Stimulated activated CD8-positive, alpha-beta memory T cell treated with anti-CD3 and anti-CD28 coated beads, Interleukin-2, amount 100 ng/mL, for 48 hours (primary cell): ENCODE results near the gene THAP11.

Source experiments
- DNase-seq, 2 donors: peaks; one replicate each; pipeline ENCODE4 v3.0.0-alpha.2; 2020; ENCODE audit warnings: low read depth in 2 of 2

The THAP11 gene

GRCh38 chr16:67841816-67842508 is at the start of gene THAP11:
THAP11 (plus strand) TSS chr16:67842320; CDS start chr16:67842555, 235 bp downstream.
- DNase-seq = peak; percentile 84 to 91

DNA sequence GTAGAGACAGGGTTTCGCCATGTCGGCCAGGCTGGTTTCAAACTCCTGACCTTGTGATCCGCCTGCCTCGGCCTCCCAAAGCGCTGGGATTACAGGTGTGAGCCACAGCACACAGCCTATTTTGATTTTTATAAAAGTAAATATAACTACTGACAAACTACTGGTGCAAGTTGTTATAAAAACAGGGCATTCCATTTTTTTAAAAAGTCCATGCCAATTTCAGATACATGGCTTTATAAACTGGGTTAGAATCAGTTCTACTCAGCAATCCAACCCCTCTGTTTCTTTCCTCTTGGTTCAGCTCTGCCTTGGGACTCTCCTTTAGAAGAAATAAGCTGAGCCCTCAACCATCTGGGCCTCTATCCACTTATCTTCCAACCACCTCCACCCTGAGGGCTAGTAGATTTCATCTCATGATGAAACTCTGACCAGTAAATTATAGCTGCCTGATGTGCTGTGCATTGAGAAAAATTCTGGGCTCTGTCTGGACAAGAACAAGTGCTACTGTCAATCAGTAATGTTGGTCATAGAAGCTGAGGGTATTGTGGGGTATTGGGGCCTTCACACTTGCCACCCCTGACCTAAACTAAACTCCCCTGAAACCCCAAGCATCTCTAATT is 45.9 kb upstream of the THAP11 start:
- no peak for DNase-seq

DNA sequence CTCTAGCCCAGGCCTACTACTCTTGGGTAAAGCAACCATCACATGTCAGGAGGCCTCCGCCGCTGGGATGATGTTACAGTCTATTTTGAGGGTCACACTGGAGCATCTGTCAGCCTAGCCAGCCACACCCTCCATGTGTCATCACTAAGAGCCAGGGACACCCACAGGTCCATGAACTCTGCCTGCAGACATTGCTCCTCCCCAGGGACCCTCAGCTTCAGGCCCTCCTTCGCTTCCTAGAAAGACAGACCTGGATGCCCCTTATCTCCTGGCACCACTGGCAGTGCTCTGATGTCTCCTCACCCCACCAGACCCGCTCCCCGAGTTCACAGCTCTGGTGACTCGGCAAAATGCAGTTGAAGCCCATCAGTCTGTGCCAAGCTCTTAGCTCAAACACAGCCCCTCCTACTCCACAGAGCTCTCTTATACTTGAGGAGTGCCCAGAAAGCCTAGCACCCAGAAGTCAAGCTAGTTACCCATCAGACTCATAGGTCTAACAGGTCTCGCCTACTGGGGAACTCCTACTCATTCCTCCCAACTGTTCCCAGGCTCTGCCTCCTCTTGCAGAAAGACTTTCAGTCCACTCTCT is 41.7 kb upstream of the THAP11 start:
- DNase-seq = no peak

DNA sequence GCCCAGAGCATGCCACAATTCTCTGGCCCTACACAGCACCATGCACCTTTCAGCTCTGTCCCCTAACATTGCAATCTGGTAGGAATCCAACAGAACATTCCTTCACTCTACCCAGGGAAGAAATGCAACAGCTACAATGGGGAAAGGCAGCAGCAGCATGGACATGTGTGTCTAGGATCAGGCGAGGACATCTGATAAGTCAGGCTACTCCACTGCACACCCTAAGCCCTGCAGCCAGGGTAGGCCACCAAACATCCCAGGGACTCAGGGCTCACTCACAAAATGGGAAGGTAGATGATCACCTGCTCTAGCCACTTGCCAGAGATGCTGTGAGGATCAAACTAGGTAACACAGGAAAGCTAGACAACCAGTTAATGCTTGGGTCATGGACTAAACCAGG is 40.9 kb upstream of the THAP11 start:
- DNase-seq = no peak

- DNase-seq = no peak
These were observed 40.2 kb upstream of the THAP11 start for GRCh38 chr16:67801883-67802282.

DNA sequence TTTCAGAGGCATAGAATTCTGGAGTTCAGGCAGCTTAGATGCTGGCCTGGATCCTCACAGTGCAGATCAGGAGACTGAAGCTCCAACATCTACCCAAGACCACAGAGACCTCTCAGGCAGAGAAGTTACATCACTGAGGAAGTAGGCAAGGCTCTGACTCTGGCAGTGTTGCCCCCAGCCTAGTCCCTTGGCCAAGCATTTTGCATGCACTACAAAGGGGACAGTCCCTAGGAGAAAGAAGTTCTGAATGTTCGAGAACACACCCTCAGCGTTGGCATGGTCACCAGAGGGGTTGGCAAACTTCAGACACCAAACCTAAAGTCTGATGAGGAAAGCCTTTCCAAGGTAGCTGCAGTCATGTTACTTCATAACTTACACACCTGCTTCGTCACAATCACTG is 38.2 kb upstream of the THAP11 start:
- no peak for DNase-seq

- no peak for DNase-seq
These were observed 37.1 kb upstream of the THAP11 start for GRCh38 chr16:67804853-67805542.

DNA sequence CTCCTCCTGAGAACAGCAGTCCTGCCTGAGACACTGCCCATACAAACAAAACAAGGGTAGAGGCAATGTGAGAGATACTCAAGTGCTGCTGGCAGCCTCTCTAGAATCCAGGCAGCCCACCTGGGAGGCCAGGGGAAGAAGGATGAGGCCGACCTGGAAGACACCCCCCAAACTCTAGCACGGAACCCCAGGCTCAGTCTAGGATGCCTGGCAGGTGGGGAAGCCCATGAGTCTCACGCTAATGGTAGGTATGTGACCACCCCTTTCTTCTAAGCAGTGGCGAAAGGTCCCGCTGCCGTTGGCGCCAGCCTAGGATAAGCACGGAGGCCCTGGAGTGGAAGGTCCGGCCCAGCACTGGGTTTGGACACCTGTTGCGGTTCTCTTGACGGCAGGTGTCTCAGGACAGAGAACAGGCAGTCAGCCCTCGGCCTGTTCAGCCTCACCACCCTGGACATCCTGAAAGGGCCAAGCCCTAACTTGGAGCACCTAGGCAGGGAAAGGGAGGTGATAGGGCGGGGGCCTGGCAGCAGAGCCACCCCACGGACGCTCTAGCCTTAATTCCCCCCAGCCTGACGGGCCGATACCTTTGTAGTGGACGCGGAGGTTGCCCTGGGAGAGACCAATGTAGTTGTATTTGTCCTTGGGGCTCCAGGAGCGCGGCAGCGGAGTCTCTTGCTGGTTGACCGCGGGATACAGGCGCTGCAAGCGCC is 36.2 kb upstream of the THAP11 start:
- DNase-seq = no peak

DNA sequence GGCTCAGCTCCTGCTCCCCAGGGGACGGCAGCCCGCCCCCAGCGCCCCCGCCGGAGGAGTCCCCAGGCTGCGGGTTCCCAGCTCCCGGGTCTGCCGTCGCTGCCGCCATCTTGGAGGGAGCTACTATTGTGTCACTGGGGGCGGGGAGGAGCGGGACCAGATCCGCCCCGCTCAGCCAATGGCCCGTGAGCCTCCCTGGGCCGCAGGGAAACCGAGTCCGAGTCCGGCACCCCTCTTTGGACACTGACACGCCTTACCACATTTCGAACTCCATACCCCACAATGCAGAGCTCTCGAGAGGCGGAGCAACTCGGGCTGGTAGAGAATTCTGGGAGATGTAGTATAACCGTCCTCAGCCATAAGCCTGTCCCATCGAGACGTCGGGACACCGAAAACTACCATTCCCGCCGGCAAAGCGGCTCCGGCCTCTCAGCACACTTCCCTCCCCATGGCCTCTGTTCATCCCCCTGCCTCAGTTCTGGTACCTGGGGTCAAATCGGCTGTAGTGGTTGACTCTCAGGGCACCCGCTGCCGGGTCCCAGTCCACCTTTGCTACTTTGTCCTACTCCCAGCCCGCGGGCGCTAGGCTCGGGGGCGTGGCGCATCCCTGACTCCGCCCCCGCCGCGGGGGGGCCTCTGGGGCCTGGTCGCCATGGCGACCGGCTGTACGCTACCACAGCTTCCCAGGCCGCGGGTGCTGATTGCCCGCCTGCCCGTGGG is 35.5 kb upstream of the THAP11 start, which contains the start of the genes RANBP10 and TSNAXIP1:
TSS of gene RANBP10 (minus strand) at position 133 of the 720 bp plus-strand sequence. CDS start at position 109, 24 bp downstream.
TSS of gene TSNAXIP1 (plus strand) at position 462 of the 720 bp plus-strand sequence. CDS start 261 bp downstream, outside the sequence.
- DNase-seq = peak; percentile 91 to 93

DNA sequence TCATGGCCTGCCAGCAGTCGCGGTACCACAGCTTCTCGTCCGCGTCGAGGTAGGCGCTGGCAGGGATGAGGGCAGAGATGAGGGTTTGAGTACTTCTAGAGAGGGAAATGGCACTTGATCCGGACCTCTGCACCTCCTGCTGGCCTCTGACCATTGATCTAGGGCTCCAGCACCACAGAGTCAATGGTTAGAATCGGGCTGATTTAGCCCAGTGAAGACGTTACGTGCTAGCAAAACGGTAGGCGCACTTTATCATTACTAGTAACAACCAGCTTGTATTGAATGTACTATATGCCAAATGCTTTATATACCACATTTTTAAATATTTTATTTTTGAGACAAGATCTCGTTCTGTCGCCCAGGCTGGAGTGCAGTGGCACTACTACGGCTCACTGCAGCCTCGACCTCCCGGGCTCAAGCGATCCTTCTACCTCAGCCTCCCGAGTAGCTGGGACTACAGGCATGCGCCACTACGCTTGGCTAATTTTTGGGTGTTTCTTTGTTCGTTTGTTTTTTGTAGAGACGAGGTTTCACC is 34.9 kb upstream of the THAP11 start:
- no peak for DNase-seq

DNA sequence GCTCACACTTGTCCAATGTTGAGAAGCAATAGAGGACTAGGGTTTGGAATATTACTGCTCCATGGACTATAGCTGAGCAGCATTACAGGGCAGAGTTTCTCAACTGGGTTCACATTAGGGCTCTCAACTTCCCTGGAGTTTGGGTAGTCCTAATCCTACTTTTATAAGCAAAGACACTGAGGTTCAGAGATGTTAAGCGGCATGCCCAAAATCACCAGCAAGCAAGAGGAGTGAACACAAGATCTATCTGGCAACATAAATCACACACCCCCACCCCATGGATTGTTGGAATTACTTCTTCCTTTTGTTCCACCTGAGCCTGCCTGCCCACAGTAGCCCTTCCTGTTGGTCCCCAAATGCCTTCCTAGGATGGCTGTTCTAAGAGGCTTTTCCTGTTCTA is 30.2 kb upstream of the THAP11 start:
- DNase-seq = no peak

DNA sequence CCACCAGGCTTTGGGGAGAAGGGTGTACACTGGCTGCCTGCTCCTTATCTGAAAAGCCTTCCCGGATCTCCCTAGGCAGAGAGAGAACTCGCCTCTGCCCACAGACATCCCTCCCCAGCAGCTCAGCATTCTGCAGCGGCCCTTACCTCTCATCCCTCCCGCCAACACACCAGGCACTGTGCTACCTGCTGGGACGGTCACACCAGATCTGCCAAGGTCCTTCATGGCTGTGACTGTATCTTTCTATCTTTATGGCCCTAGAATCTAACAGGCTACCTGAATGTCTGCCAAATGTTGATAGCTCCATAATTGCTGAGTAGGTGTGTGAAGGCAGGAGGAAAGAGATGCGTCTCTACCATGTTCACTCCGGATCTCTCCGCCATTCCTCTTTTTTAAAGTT is 27.6 kb upstream of the THAP11 start:
- DNase-seq = no peak

GRCh38 chr16:67820608-67821259 is 21.4 kb upstream of the THAP11 start:
- DNase-seq = no peak

GRCh38 chr16:67822511-67822910 is 19.6 kb upstream of the THAP11 start:
- no peak for DNase-seq

DNA sequence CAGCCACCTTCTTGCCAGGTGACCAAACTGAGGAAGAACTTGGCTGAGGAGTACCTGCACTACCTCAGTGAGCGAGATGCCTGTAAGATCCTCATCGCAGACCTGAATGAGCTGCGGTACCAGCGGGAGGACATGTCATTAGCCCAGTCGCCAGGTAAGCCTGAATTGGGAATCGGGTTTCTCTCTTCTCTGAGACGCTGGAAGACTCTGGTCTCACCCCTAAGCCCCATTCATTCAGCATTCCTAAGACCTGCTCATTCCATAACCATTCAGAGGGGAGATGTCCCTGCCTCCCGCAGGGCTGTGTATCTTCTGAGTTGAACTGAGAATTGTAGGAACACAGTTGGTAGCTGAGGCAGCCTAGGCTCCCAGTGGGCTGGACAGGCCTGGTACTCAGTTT is 17.0 kb upstream of the THAP11 start:
- DNase-seq = no peak

DNA sequence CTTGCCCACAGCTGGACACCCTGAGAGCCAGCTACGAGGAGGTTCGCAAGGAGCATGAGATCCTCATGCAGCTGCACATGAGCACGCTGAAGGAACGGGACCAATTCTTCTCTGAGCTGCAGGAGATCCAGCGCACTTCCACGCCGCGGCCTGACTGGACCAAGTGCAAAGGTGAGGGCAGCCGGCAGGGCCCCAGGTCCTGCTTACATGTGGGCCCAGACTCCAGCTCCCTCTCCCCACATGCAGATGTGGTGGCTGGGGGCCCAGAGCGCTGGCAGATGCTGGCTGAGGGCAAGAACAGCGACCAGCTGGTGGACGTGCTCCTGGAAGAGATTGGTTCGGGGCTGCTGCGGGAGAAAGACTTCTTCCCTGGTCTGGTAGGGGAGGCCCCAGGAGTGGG is 16.2 kb upstream of the THAP11 start:
- no peak for DNase-seq

DNA sequence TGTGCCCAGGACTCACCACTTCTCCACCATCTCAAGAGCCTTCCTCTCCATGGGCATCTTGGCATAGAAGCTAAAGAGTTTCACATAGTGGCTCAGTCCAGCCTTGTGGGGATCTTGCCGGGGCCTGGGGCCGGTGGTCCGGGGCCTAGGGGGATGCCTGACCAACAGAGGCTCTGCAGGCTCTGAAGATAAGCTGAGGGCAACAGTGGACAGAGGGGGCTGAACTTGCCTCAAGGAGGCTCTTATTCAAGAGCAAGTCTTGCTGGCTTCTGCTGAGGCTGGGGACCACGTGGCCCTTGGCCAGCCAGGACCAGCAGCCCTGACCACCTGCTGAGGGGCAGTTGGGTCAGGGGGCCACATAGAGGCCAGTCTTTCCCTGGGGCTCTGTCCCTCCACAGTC is 13.5 kb upstream of the THAP11 start:
- no peak for DNase-seq

- DNase-seq = no peak
These were observed 9.1 kb upstream of the THAP11 start for GRCh38 chr16:67833030-67833414.

DNA sequence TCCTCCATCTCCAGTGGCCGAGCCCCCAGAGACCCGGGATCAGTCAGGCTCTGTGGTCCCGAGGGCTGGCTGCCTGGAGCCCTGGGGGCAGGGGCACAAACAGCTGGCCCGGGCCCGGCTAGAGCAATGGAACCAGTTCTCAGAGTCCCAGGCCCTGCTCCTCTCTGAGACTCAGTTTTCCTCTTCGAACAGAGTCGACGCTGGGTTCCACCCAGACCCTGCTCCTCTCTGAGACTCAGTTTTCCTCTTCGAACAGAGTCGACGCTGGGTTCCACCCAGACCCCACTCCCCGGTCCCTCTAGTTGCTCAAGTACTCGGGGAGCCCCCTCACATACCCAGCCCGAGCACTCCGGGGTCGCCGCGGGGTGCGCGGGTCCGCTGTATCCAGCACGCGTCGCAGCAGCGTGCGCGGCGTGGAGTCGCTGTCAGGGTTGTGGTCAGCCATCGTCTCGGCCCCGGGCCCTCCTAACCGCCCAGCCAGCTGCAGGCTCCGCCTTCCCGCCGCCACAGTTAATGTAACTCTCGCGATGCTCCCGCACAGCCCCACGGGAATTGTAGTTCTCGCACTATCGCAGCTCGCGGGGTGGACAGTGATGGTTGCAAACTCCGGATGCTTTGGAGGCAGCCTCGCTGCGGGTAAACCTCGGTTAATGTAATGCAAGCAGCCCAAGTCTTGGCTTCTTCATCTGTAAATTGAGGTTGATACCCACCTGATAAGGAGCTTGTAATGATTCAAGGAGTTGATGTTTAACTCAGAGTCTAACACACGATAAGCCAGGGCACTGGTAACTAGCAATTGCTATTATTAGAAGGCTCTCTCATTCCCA is 8.5 kb upstream of the THAP11 start:
- DNase-seq = peak; percentile 83 to 95
